Measurements from ENCODE around the gene CHRDL1. TPM values are rescaled to one million over a fixed set of nuclear protein-coding genes. Genes with fewer than 3 reads are reported as not detected.

The CHRDL1 gene
- total RNA-seq, 2 experiments from 2014 or later = not detected

GRCh38 chrX:110786486-110786885 lies 9.1 kb downstream of the CHRDL1 start:
- CTCF ChIA-PET = no interaction called here
- H3K27ac ChIP-seq (ENCODE audit: low read depth in 1 of 2, low read length in 2 of 2) = no peak overlapping the region
- no peaks in the 10 kb centered on the region for H3K9me3 Mint-ChIP-seq

DNA sequence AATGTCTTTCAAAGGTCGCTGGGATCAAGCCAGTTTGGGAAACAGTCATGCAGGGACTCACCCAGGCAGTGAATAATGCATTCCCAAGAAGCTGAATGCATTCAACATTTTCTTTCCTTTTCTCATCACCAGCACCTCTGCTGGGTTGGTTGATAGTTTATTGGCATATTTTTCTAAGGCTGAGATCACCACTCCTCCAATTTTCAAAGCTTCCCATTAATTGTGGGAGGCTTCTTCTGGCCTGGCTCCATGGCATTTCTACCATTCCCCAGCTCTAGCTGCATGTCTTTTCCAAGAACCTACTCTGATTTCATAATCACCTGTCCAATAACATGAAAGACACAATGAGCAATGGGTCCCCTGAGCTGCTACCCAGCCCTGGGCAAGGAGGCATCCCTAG lies 35.8 kb downstream of the CHRDL1 start:
- no peak for ATAC-seq (ENCODE audit: poor library complexity)
- H3K4me1 Mint-ChIP-seq (ENCODE audit: low read depth) = no peaks in the 10 kb centered on the region

More at GRCh38 chrX:110786486-110786885, 9.1 kb downstream of the CHRDL1 start:
- no peak for TF ChIP-seq CTCF (IDR thresholded peaks at IDR 0.05)
- no peak for ATAC-seq (ENCODE audit: poor library complexity)
- H3K4me1 ChIP-seq (ENCODE audit: insufficient read depth, low read length) = no peaks in the 10 kb centered on the region
- no peak for DNase-seq
- Mint-ChIP-seq H3K27ac (no peak overlapping the region), H3K4me1 (ENCODE audit: low read depth) (no peaks in the 10 kb centered on the region), H3K36me3 (ENCODE audit: low read depth) (no peaks in the 10 kb centered on the region), H3K4me3 (no peak overlapping the region), H3K27me3 (no peaks in the 10 kb centered on the region)
- H3K9me3 ChIP-seq (ENCODE audit: control insufficient read depth in 1 of 2, insufficient read depth in 1 of 2, low read length in 2 of 2) = no peaks in the 10 kb centered on the region
- H3K36me3 ChIP-seq (ENCODE audit: insufficient read depth, low read length) = no peaks in the 10 kb centered on the region
- intact Hi-C loops (cut with DNase I, micrococcal nuclease) = no loop called here
- H3K4me3 ChIP-seq (ENCODE audit: low read length) = no peak overlapping the region
- POLR2A ChIA-PET = no interaction called here
- H3K27me3 ChIP-seq (ENCODE audit: control insufficient read depth in 1 of 2, insufficient read depth in 2 of 2, low read length in 2 of 2) = no peaks in the 10 kb centered on the region

DNA sequence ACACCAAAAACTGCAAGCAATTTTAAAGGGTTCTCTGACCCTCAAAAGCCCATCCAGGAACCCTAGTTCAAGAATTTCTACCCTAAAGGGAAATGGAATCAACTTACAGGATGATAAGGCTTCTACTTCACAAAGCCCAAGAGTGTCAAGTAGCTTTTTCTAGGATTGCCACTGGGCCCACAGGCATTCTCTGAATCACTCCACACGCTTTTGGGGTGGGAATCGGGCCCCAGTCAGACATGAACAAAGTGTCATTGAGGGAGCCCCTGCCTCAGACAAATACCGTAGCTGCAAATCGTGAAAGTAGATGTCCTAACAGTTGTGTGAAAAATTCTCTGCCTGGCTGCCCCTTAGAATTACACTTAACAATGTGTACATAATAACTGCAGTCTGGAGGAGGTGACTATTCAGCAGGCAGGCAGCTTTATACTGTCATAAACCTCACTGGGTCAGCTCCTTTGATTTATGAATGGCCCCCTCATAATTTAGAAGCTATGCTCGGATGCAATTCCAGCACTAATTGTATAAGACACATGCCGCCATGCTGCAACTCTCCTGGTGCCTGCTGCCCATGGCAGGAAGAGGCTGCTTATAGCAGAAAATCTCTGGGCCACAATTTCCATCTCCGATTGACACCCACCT lies 36.7 kb downstream of the CHRDL1 start:
- ChIA-PET CTCF (no interaction called here), POLR2A (no interaction called here)
- intact Hi-C loops (cut with DNase I, micrococcal nuclease) = no loop called here
- Mint-ChIP-seq H3K9me3 (peaks cover 2% of the 10 kb centered on the region), H3K4me3 (no peak overlapping the region), H3K27ac (no peak overlapping the region), H3K36me3 (ENCODE audit: low read depth) (no peaks in the 10 kb centered on the region), H3K4me1 (ENCODE audit: low read depth) (no peaks in the 10 kb centered on the region), H3K27me3 (no peaks in the 10 kb centered on the region)
- Histone ChIP-seq H3K27ac (ENCODE audit: low read depth in 1 of 2, low read length in 2 of 2) (no peak overlapping the region), H3K4me3 (ENCODE audit: low read length) (no peak overlapping the region), H3K36me3 (ENCODE audit: insufficient read depth, low read length) (no peaks in the 10 kb centered on the region), H3K9me3 (ENCODE audit: control insufficient read depth in 1 of 2, insufficient read depth in 1 of 2, low read length in 2 of 2) (no peaks in the 10 kb centered on the region), H3K27me3 (ENCODE audit: control insufficient read depth in 1 of 2, insufficient read depth in 2 of 2, low read length in 2 of 2) (no peaks in the 10 kb centered on the region), H3K4me1 (ENCODE audit: insufficient read depth, low read length) (no peaks in the 10 kb centered on the region)
- TF ChIP-seq CTCF (IDR thresholded peaks at IDR 0.05) = no peak
- ATAC-seq (ENCODE audit: poor library complexity) = no peak
- DNase-seq = no peak

More for the DNA sequence above, 35.8 kb downstream of the CHRDL1 start:
- Mint-ChIP-seq H3K9me3 (peaks cover 2% of the 10 kb centered on the region), H3K36me3 (ENCODE audit: low read depth) (no peaks in the 10 kb centered on the region), H3K4me3 (no peak overlapping the region), H3K27ac (no peak overlapping the region), H3K27me3 (no peaks in the 10 kb centered on the region)
- Histone ChIP-seq H3K27me3 (ENCODE audit: control insufficient read depth in 1 of 2, insufficient read depth in 2 of 2, low read length in 2 of 2) (no peaks in the 10 kb centered on the region), H3K4me1 (ENCODE audit: insufficient read depth, low read length) (no peaks in the 10 kb centered on the region), H3K9me3 (ENCODE audit: control insufficient read depth in 1 of 2, insufficient read depth in 1 of 2, low read length in 2 of 2) (no peaks in the 10 kb centered on the region), H3K4me3 (ENCODE audit: low read length) (no peak overlapping the region), H3K36me3 (ENCODE audit: insufficient read depth, low read length) (no peaks in the 10 kb centered on the region), H3K27ac (ENCODE audit: low read depth in 1 of 2, low read length in 2 of 2) (no peak overlapping the region)
- TF ChIP-seq CTCF (IDR thresholded peaks at IDR 0.05) = no peak
- intact Hi-C loops (cut with DNase I, micrococcal nuclease) = no loop called here
- ChIA-PET CTCF (no interaction called here), POLR2A (no interaction called here)
- no peak for DNase-seq

All from CD4-positive, alpha-beta T cell (primary cell).